ENCODE data around the gene TPPP2.

TPPP2 gene

DNA sequence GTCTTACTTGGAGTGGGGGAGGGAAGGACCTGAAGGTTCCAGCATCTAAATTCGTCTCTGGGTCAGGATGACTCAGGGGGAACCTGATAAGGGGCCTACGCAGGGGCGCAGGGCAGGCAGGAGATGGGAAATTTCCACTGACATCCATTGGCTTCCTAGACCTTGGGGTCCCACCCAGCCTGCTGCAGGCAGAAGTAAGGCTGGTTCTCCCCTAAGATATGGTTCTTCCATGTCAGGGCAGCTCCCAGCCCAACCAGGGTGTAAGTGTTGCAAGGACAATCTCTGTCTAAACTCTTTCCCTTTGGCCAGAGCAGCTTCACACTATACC is 3.1 kb upstream of the TPPP2 start:
- Histone ChIP-seq H3K79me2 (ENCODE audit: insufficient read depth, low read length) (0 out of 2 replicates have a peak, but pooled peaks cover 5% of the 10 kb centered on the region), H3K4me2 (ENCODE audit: low read depth, low read length, poor library complexity, severe bottlenecking) (no peak overlapping the region), H3K9ac (ENCODE audit: low read depth, low read length, poor library complexity, severe bottlenecking) (no peak overlapping the region), H3K4me1 (ENCODE audit: insufficient read depth, low read length, poor library complexity, severe bottlenecking) (peaks cover 11% of the 10 kb centered on the region), H3K36me3 (ENCODE audit: insufficient read depth, low read length) (no peaks in the 10 kb centered on the region), H3K4me3 (ENCODE audit: low read length, poor library complexity, severe bottlenecking) (no peak overlapping the region), H4K20me1 (ENCODE audit: insufficient read depth, low read length, poor library complexity, severe bottlenecking) (no peaks in the 10 kb centered on the region), H3K27me3 (ENCODE audit: insufficient read depth, low read length, poor library complexity, severe bottlenecking) (no peaks in the 10 kb centered on the region), H3K9me3 (ENCODE audit: insufficient read depth, low read depth, low read length) (no peaks in the 10 kb centered on the region), H3F3A (ENCODE audit: low read depth) (no peaks in the 10 kb centered on the region), H2AFZ (ENCODE audit: low read length) (no peak overlapping the region), H3K9me2 (replicated peaks; ENCODE audit: low read depth, low read length) (no peaks in the 10 kb centered on the region)
- TF ChIP-seq EZH2phosphoT487 (IDR thresholded peaks at IDR 0.05; ENCODE audit: borderline replicate concordance): no peak
- TF ChIP-seq, protein P1, sequence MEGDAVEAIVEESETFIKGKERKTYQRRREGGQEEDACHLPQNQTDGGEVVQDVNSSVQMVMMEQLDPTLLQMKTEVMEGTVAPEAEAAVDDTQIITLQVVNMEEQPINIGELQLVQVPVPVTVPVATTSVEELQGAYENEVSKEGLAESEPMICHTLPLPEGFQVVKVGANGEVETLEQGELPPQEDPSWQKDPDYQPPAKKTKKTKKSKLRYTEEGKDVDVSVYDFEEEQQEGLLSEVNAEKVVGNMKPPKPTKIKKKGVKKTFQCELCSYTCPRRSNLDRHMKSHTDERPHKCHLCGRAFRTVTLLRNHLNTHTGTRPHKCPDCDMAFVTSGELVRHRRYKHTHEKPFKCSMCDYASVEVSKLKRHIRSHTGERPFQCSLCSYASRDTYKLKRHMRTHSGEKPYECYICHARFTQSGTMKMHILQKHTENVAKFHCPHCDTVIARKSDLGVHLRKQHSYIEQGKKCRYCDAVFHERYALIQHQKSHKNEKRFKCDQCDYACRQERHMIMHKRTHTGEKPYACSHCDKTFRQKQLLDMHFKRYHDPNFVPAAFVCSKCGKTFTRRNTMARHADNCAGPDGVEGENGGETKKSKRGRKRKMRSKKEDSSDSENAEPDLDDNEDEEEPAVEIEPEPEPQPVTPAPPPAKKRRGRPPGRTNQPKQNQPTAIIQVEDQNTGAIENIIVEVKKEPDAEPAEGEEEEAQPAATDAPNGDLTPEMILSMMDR (conservative IDR thresholded peaks at IDR 0.05; ENCODE audit: low read length): no peak

DNA sequence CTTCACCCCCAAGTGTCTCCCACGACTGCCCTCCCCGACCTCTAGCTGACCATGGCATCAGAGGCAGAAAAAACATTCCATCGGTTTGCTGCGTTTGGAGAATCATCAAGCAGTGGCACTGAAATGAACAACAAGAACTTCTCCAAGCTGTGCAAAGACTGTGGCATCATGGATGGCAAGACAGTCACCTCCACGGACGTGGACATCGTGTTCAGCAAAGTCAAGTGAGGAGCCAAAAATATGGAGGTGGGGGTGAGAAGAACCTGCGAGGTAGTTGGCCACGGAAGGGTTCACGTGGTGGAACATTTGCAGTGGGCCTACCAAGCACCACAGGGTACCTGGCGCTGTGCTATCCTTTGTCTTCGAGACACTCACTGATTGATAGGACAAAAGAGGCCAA is 514 bp downstream of the TPPP2 start:
- no peak overlapping the region for H3K9ac ChIP-seq (ENCODE audit: low read depth, low read length, poor library complexity, severe bottlenecking)
- H3K9me2 ChIP-seq (replicated peaks; ENCODE audit: low read depth, low read length): no peaks in the 10 kb centered on the region
- H3F3A ChIP-seq (ENCODE audit: low read depth): no peaks in the 10 kb centered on the region
- H3K27me3 ChIP-seq (ENCODE audit: insufficient read depth, low read length, poor library complexity, severe bottlenecking): no peaks in the 10 kb centered on the region
- H4K20me1 ChIP-seq (ENCODE audit: insufficient read depth, low read length, poor library complexity, severe bottlenecking): no peaks in the 10 kb centered on the region
- H3K4me2 ChIP-seq (ENCODE audit: low read depth, low read length, poor library complexity, severe bottlenecking): no peak overlapping the region
- no peak overlapping the region for H2AFZ ChIP-seq (ENCODE audit: low read length)
- no peaks in the 10 kb centered on the region for H3K36me3 ChIP-seq (ENCODE audit: insufficient read depth, low read length)
- H3K79me2 ChIP-seq (ENCODE audit: insufficient read depth, low read length): no peaks in the 10 kb centered on the region
- no peak overlapping the region for H3K4me3 ChIP-seq (ENCODE audit: low read length, poor library complexity, severe bottlenecking)
- no peaks in the 10 kb centered on the region for H3K4me1 ChIP-seq (ENCODE audit: insufficient read depth, low read length, poor library complexity, severe bottlenecking)
- no peaks in the 10 kb centered on the region for H3K9me3 ChIP-seq (ENCODE audit: insufficient read depth, low read depth, low read length)
- no peak for TF ChIP-seq EZH2phosphoT487 (IDR thresholded peaks at IDR 0.05; ENCODE audit: borderline replicate concordance)
- TF ChIP-seq, protein P1 (conservative IDR thresholded peaks at IDR 0.05; ENCODE audit: low read length): no peak

DNA sequence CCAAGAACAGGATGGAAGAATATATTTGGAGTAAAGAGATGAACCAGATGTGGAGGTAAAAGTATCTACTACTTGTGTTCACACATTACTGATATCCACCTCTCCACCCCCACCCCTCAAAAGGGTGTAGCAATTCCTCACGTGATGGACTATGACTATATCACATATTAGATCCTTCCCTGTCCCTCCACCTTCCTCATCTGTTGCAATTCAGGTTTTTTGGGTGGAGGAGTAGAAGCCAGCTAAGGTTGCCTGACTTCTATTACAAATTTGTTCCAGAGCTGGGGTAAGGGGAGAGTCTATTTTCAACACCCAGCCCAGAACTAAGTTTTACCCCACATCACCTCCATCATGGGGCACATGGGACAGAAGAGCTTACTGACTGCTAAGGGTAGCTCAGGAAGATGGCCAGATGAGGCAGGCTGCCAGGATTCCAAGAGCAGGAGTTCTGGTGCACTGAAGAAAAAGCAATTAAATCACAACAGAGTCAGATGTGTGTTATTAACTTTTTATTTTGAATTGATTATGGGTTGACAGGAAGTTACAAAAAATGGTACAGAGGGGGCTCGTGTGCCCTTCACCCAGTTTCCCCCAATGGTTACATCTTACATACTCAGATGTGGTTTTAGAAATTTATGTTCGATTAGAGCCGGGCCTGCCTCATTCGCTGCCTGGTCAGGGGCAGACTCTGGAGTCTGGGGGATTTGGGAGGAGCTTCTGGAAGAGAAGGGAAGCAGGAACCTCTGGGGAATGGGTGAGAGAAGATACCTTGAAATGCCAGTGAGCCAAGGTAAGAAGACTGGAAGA is 2.5 kb downstream of the TPPP2 start:
- no peaks in the 10 kb centered on the region for H3K79me2 ChIP-seq (ENCODE audit: insufficient read depth, low read length)
- no peaks in the 10 kb centered on the region for H3K36me3 ChIP-seq (ENCODE audit: insufficient read depth, low read length)
- H3K4me3 ChIP-seq (ENCODE audit: low read length, poor library complexity, severe bottlenecking): no peak overlapping the region
- no peaks in the 10 kb centered on the region for H3K27me3 ChIP-seq (ENCODE audit: insufficient read depth, low read length, poor library complexity, severe bottlenecking)
- no peak overlapping the region for H2AFZ ChIP-seq (ENCODE audit: low read length)
- H3F3A ChIP-seq (ENCODE audit: low read depth): no peaks in the 10 kb centered on the region
- no peak overlapping the region for H3K9ac ChIP-seq (ENCODE audit: low read depth, low read length, poor library complexity, severe bottlenecking)
- no peaks in the 10 kb centered on the region for H3K4me1 ChIP-seq (ENCODE audit: insufficient read depth, low read length, poor library complexity, severe bottlenecking)
- TF ChIP-seq EZH2phosphoT487 (IDR thresholded peaks at IDR 0.05; ENCODE audit: borderline replicate concordance): no peak
- TF ChIP-seq, protein P1 (conservative IDR thresholded peaks at IDR 0.05; ENCODE audit: low read length): no peak
- H4K20me1 ChIP-seq (ENCODE audit: insufficient read depth, low read length, poor library complexity, severe bottlenecking): no peaks in the 10 kb centered on the region
- H3K4me2 ChIP-seq (ENCODE audit: low read depth, low read length, poor library complexity, severe bottlenecking): no peak overlapping the region
- H3K9me3 ChIP-seq (ENCODE audit: insufficient read depth, low read depth, low read length): no peaks in the 10 kb centered on the region
- no peaks in the 10 kb centered on the region for H3K9me2 ChIP-seq (replicated peaks; ENCODE audit: low read depth, low read length)
